GM18873 (cell line): Measurements from ENCODE around the gene GUF1.
"Not testable (repeated sequence)": the region's sequence is repeated elsewhere in the genome, so short reads cannot be mapped to it uniquely, and the experiment has no call there.

Experiments
- ATAC-seq: cut with Tn5 transposase; IDR thresholded peaks from one replicate; pipeline ENCODE4 v1.9.1; 2021; ENCODE audit warnings: mild to moderate bottlenecking, moderate library complexity, moderate number of reproducible peaks; ENCODE audit not compliant: unreplicated experiment, low FRiP score

GUF1 gene

GRCh38 chr4:44700427-44700826, 22.2 kb downstream of the GUF1 start:
- ATAC-seq: no peak

- ATAC-seq: no peak
Observed at GRCh38 chr4:44701037-44701436, 22.8 kb downstream of the GUF1 start.

GRCh38 chr4:44704673-44705072, 26.5 kb downstream of the GUF1 start:
- ATAC-seq: no peak

- no peak for ATAC-seq
Observed at GRCh38 chr4:44713125-44713524, 34.9 kb downstream of the GUF1 start.

- ATAC-seq: no peak
Observed at GRCh38 chr4:44716597-44716996, 38.4 kb downstream of the GUF1 start.

GRCh38 chr4:44720371-44720770, 42.2 kb downstream of the GUF1 start:
- no peak for ATAC-seq

GRCh38 chr4:44722001-44722400, 43.8 kb downstream of the GUF1 start:
- no peak for ATAC-seq

- ATAC-seq: no peak
Observed at GRCh38 chr4:44725166-44725565, 46.9 kb downstream of the GUF1 start.

- ATAC-seq: no peak
Observed at GRCh38 chr4:44725726-44726037, 47.5 kb downstream of the GUF1 start.

- peak; percentile 81 for ATAC-seq
Observed at GRCh38 chr4:44726038-44726871, 48.0 kb downstream of the GUF1 start, which contains the start of gene GNPDA2. Gene GNPDA2, minus strand, starts transcription at chr4:44726556. Its CDS starts 4,349 bp downstream, at chr4:44722207.

- no peak for ATAC-seq
Observed at GRCh38 chr4:44727471-44727870, 49.3 kb downstream of the GUF1 start.

GRCh38 chr4:44728694-44729093, 50.5 kb downstream of the GUF1 start:
- not testable (repeated sequence) for ATAC-seq

- ATAC-seq: no peak
Observed at GRCh38 chr4:44736900-44737299, 58.7 kb downstream of the GUF1 start.

- ATAC-seq: no peak
Observed at GRCh38 chr4:44738615-44739014, 60.4 kb downstream of the GUF1 start.

GRCh38 chr4:44740201-44740600, 62.0 kb downstream of the GUF1 start:
- no peak for ATAC-seq
